MM.1S (cell line): Measurements from ENCODE around the gene NDUFC2.

Experiments
- EZH2 ChIP-seq: fragments of 300-600 bp; sonication (generic); optimal IDR thresholded peaks from 2 replicates; pipeline ENCODE3; 2017; ENCODE audit warnings: low read depth, mild to moderate bottlenecking, antibody characterized with exemption, low read length, mixed read lengths
- TF ChIP-seq, protein P1 (sequence below): fragments of 300-600 bp; sonication (generic); IDR thresholded peaks from 2 replicates; pipeline ENCODE4 v1.5.1; 2016; ENCODE audit warnings: antibody characterized with exemption, low read length, mixed read lengths

DNA sequence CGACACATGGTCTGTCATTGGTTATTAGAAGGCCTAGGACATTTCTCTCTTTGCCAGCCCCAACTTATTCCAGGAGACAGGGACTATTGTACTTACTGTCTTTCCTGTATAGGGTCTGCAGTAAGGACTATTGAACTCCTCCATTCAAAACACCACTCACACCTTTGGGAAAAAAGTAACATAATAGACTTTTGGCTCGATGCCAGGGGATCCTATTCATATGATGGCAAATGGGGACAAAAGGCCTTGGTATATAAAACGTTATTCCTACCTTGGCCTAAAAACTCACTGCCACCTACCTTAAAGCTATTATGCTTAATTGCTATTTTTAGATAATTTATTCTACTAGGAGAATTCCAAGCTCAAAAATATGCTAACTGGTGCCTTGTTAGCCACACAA, 6.3 kb upstream of the NDUFC2 start:
- TF ChIP-seq, protein P1, sequence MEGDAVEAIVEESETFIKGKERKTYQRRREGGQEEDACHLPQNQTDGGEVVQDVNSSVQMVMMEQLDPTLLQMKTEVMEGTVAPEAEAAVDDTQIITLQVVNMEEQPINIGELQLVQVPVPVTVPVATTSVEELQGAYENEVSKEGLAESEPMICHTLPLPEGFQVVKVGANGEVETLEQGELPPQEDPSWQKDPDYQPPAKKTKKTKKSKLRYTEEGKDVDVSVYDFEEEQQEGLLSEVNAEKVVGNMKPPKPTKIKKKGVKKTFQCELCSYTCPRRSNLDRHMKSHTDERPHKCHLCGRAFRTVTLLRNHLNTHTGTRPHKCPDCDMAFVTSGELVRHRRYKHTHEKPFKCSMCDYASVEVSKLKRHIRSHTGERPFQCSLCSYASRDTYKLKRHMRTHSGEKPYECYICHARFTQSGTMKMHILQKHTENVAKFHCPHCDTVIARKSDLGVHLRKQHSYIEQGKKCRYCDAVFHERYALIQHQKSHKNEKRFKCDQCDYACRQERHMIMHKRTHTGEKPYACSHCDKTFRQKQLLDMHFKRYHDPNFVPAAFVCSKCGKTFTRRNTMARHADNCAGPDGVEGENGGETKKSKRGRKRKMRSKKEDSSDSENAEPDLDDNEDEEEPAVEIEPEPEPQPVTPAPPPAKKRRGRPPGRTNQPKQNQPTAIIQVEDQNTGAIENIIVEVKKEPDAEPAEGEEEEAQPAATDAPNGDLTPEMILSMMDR = no peak
- no peak for TF ChIP-seq EZH2
